Skeletal muscle satellite cell (primary cell): ENCODE data around the gene STXBP2.

Experiments
- H3K27me3 ChIP-seq: 2 replicates; pipeline ENCODE4 v1.7.0; 2013; ENCODE audit warnings: low read length; ENCODE audit not compliant: control insufficient read depth, insufficient read depth
- H3K36me3 ChIP-seq: 2 replicates; pipeline ENCODE4 v1.7.0; 2013; ENCODE audit warnings: mild to moderate bottlenecking, control low read depth, low read length; ENCODE audit not compliant: insufficient read depth
- H3K4me1 ChIP-seq: 2 replicates; pipeline ENCODE4 v1.7.0; 2013; ENCODE audit warnings: low read length; ENCODE audit not compliant: control insufficient read depth, insufficient read depth
- H3K4me2 ChIP-seq: 2 replicates; pipeline ENCODE4 v1.7.0; 2013; ENCODE audit warnings: mild to moderate bottlenecking, low read length
- H3K4me3 ChIP-seq: 2 replicates; pipeline ENCODE4 v1.7.0; 2013; ENCODE audit warnings: low read length
- H3K9ac ChIP-seq: 2 replicates; pipeline ENCODE4 v1.7.0; 2013; ENCODE audit warnings: mild to moderate bottlenecking, low read depth, low read length, moderate library complexity
- H3K9me3 ChIP-seq: replicated peaks from 2 replicates; pipeline ENCODE4 v1.7.0; 2013; ENCODE audit warnings: mild to moderate bottlenecking, control low read depth, low read length

STXBP2 gene

DNA sequence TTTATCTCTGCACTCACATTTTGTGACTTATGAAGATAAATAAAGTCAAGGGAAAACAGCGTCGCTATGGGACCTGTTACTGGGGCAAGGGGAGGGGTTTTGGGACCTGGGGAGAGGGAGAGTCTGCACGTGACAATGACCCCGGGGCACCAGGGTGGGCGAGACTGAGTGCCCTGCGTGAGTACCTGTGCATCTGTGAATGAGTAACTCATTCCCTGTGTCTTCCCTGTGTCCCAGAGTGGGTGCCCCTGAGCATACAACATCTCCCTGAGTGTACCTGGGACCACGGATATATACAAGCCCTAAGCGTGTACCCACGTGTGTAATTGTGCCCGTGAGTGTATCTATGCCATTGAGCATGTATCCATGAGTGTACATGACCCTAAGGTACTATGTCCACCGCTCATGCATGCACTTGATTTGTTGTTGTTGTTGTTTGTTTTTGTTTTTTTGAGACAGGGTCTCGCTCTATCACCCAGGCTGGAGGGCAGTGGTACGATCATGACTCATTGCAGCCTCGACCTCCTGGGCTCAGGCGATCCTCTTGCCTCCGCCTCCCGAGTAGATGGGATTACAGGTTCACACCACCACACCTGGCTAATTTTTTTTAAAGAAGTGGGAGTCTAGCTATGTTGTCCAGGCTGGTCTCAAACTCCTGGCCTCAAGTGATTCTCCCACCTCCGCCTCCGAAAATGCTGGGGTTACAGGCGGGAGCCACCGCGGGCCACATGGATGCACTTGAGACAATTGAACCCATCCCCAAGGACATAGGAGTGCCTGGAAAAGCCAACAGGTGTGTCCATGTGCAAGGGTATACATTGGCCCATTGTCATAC, 43.1 kb downstream of the STXBP2 start:
- Histone ChIP-seq H3K4me3 (peak overlapping the region; percentile 98), H3K9ac (no peak overlapping the region), H3K36me3 (peaks cover 15% of the 10 kb centered on the region), H3K4me1 (peaks cover 9% of the 10 kb centered on the region), H3K27me3 (peaks cover 22% of the 10 kb centered on the region), H3K4me2 (peak overlapping the region; percentile 91), H3K9me3 (no peaks in the 10 kb centered on the region)

- H3K36me3 ChIP-seq: peaks cover 15% of the 10 kb centered on the region
- H3K4me1 ChIP-seq: peaks cover 9% of the 10 kb centered on the region
- peaks cover 22% of the 10 kb centered on the region for H3K27me3 ChIP-seq
- peak within 1 kb of the TSS; percentile 99 for H3K9ac ChIP-seq
- H3K4me3 ChIP-seq: peak within 1 kb of the TSS; percentile 98
- H3K4me2 ChIP-seq: peak within 1 kb of the TSS; percentile 91
- no peaks in the 10 kb centered on the region for H3K9me3 ChIP-seq
These were observed 43.9 kb downstream of the STXBP2 start, which contains the start of gene TRAPPC5 for GRCh38 chr19:7680606-7681339. TSS of gene TRAPPC5 (plus strand) at chr19:7680833. CDS start at chr19:7682254, 1,421 bp downstream.

- Histone ChIP-seq H3K36me3 (peaks cover 15% of the 10 kb centered on the region), H3K4me1 (peaks cover 9% of the 10 kb centered on the region), H3K9ac (peak overlapping the region; percentile 99), H3K9me3 (no peaks in the 10 kb centered on the region), H3K27me3 (peaks cover 19% of the 10 kb centered on the region), H3K4me3 (peak overlapping the region; percentile 98), H3K4me2 (peak overlapping the region; percentile 91)
These were observed 44.6 kb downstream of the STXBP2 start for GRCh38 chr19:7681340-7682174.

- Histone ChIP-seq H3K9ac (no peak overlapping the region), H3K4me3 (peak overlapping the region; percentile 98), H3K4me2 (peak overlapping the region; percentile 91), H3K4me1 (peaks cover 9% of the 10 kb centered on the region), H3K27me3 (peaks cover 12% of the 10 kb centered on the region), H3K9me3 (no peaks in the 10 kb centered on the region), H3K36me3 (peaks cover 15% of the 10 kb centered on the region)
These were observed 45.4 kb downstream of the STXBP2 start for GRCh38 chr19:7682175-7682855.

- H3K4me1 ChIP-seq: peaks cover 6% of the 10 kb centered on the region
- H3K9me3 ChIP-seq: no peaks in the 10 kb centered on the region
- H3K4me3 ChIP-seq: no peak overlapping the region
- H3K9ac ChIP-seq: no peak overlapping the region
- H3K4me2 ChIP-seq: no peak overlapping the region
- H3K36me3 ChIP-seq: peaks cover 15% of the 10 kb centered on the region
- no peaks in the 10 kb centered on the region for H3K27me3 ChIP-seq
These were observed 48.9 kb downstream of the STXBP2 start for GRCh38 chr19:7685546-7686445.

- no peak overlapping the region for H3K4me2 ChIP-seq
- peaks cover 13% of the 10 kb centered on the region for H3K36me3 ChIP-seq
- no peak overlapping the region for H3K4me3 ChIP-seq
- H3K27me3 ChIP-seq: no peaks in the 10 kb centered on the region
- H3K4me1 ChIP-seq: peaks cover 2% of the 10 kb centered on the region
- H3K9ac ChIP-seq: no peak overlapping the region
- H3K9me3 ChIP-seq: no peaks in the 10 kb centered on the region
These were observed 50.3 kb downstream of the STXBP2 start for GRCh38 chr19:7687177-7687576.

DNA sequence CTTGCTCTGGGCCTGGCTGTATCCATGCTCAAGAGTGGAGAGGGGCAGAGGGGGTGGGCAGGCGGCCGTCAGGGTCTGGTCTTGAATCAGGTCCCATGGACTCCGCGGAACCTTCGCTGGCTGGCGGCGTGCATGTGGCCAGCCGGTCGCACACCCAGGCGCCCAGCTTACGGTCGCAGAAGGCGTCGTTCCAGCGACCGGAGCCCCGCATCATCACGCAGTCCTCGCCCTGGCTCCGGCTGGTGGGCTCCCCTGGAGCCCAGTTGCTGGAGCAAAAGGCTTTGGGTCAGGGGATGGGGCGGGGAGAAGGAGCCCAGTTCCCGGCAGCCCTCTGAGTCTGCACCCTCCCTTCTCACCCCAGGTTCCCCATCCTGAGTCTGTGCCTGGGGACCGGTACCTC, 52.3 kb downstream of the STXBP2 start:
- H3K4me3 ChIP-seq: no peak overlapping the region
- H3K4me1 ChIP-seq: no peaks in the 10 kb centered on the region
- H3K9ac ChIP-seq: no peak overlapping the region
- H3K4me2 ChIP-seq: no peak overlapping the region
- H3K36me3 ChIP-seq: no peaks in the 10 kb centered on the region
- no peaks in the 10 kb centered on the region for H3K27me3 ChIP-seq
- no peaks in the 10 kb centered on the region for H3K9me3 ChIP-seq

DNA sequence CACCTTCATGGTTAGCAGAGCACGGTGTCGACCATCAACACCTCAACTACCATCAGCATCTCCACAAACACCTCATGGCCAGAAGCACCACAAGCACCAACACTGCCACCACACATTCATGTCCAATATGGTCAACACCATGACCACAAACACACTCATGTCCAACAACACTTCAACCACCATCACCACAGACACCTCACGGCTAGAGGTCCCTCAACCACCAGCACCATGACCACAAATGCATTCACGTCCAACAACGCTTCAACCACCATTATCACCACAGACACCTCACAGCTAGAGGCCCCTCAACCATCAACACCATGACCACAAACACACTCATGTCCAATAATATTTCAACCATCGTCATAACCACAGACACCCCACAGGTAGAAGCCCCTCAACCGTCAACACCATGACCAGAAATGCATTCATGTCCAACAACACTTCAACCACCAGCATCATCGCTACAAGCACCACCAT, 53.9 kb downstream of the STXBP2 start:
- no peak overlapping the region for H3K4me3 ChIP-seq
- H3K27me3 ChIP-seq: peaks cover 5% of the 10 kb centered on the region
- no peak overlapping the region for H3K4me2 ChIP-seq
- no peaks in the 10 kb centered on the region for H3K4me1 ChIP-seq
- H3K36me3 ChIP-seq: no peaks in the 10 kb centered on the region
- H3K9me3 ChIP-seq: no peaks in the 10 kb centered on the region
- H3K9ac ChIP-seq: no peak overlapping the region

DNA sequence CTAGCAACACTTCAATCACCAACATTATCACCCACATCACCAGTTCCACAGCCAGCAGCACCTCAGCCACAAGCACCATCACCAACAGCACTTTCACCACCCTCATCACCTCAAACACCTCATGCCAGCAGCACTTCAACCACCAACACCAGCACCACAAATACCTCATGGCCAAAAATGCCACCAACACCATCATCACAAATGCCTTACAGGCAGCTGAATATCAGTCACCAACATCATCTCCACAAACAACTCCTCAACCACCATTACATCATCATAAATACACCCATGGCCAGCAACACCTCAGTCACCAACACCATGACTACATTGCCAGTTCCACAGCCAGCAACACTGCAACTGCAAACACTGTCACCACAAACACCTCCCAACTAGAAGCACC, 54.6 kb downstream of the STXBP2 start:
- H3K9ac ChIP-seq: no peak overlapping the region
- no peaks in the 10 kb centered on the region for H3K4me1 ChIP-seq
- H3K4me2 ChIP-seq: no peak overlapping the region
- no peaks in the 10 kb centered on the region for H3K36me3 ChIP-seq
- H3K27me3 ChIP-seq: peaks cover 5% of the 10 kb centered on the region
- no peaks in the 10 kb centered on the region for H3K9me3 ChIP-seq
- no peak overlapping the region for H3K4me3 ChIP-seq

DNA sequence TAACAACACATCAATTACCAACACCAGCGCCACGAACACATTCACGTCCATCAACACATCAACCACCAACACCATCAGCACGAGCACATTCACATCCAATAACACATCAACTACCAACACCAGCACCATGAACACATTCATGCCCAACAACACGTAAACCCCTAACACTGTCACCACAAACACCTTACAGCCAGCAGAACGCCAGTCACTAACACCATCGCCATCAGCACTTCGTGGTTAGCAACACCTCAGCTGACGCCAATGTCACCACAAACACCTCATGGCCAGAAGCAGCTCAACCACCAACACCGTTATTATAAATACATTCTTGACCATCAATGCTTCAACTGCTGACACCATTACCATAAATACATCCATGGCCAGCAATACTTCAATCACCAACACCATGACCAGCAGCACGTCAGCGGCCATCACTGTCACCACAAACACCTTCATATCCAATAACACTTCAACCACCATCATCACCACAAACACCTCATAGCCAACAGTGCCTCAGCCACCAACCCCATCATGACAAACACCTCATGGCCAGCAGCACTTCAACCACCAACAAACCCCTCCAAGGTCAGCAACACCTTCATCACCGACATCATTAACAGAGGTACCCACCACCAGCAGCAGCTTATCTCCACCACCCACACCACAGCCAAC, 55.6 kb downstream of the STXBP2 start:
- no peak overlapping the region for H3K4me2 ChIP-seq
- H3K4me1 ChIP-seq: no peaks in the 10 kb centered on the region
- peaks cover 9% of the 10 kb centered on the region for H3K27me3 ChIP-seq
- no peak overlapping the region for H3K9ac ChIP-seq
- H3K4me3 ChIP-seq: no peak overlapping the region
- H3K36me3 ChIP-seq: no peaks in the 10 kb centered on the region
- no peaks in the 10 kb centered on the region for H3K9me3 ChIP-seq
